GM12878 (cell line): Measurements from ENCODE around the gene PCDHB9. TPM values are rescaled to one million over a fixed set of nuclear protein-coding genes. Genes with fewer than 3 reads are reported as not detected.
"Not testable (repeated sequence)": the region's sequence is repeated elsewhere in the genome, so short reads cannot be mapped to it uniquely, and the experiment has no call there.

Experiments used
- ATAC-seq: fragments of 200-7000 bp; cut with Tn5 transposase; 3 replicates; pipeline ENCODE4 v1.9.1; 2020; ENCODE audit warnings: mild to moderate bottlenecking, moderate library complexity
- BruUV-seq: library from RNA; stranded (reverse); fragments of 400-500 nt; replicated peaks from 2 replicates; lab custom pipeline; 2021; lab: Mats Ljungman, UMichigan
- CTCF ChIA-PET: fragments of 300-600 bp; sonication (Branson Sonifier 250); formaldehyde crosslinking; extraction: SDS; loops from one replicate; lab custom pipeline; 2021; ENCODE audit warnings: inconsistent platforms; lab: Yijun Ruan, JAX
- POLR2A ChIA-PET: fragments of 350-600 bp; formaldehyde crosslinking; extraction: SDS; loops from one replicate; lab custom pipeline; 2021; ENCODE audit warnings: inconsistent platforms; lab: Charles Lee
- RAD21 ChIA-PET: fragments of 300-600 bp; sonication (Branson Sonifier 250); formaldehyde crosslinking; loops from one replicate; lab custom pipeline; 2023; ENCODE audit warnings: antibody characterized with exemption; ENCODE audit not compliant: unreplicated experiment; lab: Charles Lee
- SMC1A ChIA-PET: fragments of 300-600 bp; sonication (Branson Sonifier 250); formaldehyde crosslinking; loops from one replicate; lab custom pipeline; 2023; ENCODE audit not compliant: unreplicated experiment, uncharacterized antibody; lab: Charles Lee
- DNase-seq: peaks from one replicate; pipeline ENCODE4 v3.0.0-alpha.2; 2011; ENCODE audit warnings: low read depth, low spot score
- FAIRE-seq: peaks from 3 replicates; lab custom pipeline; 2011; peaks lifted over from hg19 to GRCh38; lab: Jason Lieb, UNC
- H2AFZ ChIP-seq: 2 replicates; pipeline ENCODE4 v1.6.0; 2011; ENCODE audit warnings: low read depth, low read length, control low read depth; ENCODE audit not compliant: control insufficient read depth
- H3K27ac ChIP-seq: 2 replicates; pipeline ENCODE4 v1.5.1; 2011; ENCODE audit warnings: control low read depth; ENCODE audit not compliant: control insufficient read depth, insufficient read depth
- H3K27me3 ChIP-seq, 2 experiments: replicated peaks in 1 of 2; 2 replicates each; pipeline versions ENCODE4 v1.6.0 to v1.6.1; 2011; ENCODE audit warnings: low read length in 1 of 2; ENCODE audit not compliant: control insufficient read depth in 2 of 2, insufficient read depth in 2 of 2
- H3K36me3 ChIP-seq, 2 experiments: 2 replicates each; pipeline ENCODE4 v1.5.1; 2011; ENCODE audit warnings: low read length in 1 of 2; ENCODE audit not compliant: control insufficient read depth in 2 of 2, insufficient read depth in 2 of 2
- H3K4me1 ChIP-seq: 2 replicates; pipeline ENCODE4 v1.6.1; 2011; ENCODE audit warnings: mild to moderate bottlenecking, low read length, moderate library complexity, mixed read lengths; ENCODE audit not compliant: control insufficient read depth, insufficient read depth
- H3K4me2 ChIP-seq: 2 replicates; pipeline ENCODE4 v1.6.0; 2011; ENCODE audit warnings: control low read depth; ENCODE audit not compliant: control insufficient read depth, insufficient read depth
- H3K4me3 ChIP-seq: fragments of 200-600 bp; sonication (generic); 2 replicates; pipeline ENCODE4 v1.5.1; 2016
- H3K79me2 ChIP-seq: 2 replicates; pipeline ENCODE4 v1.6.0; 2011; ENCODE audit warnings: low read length; ENCODE audit not compliant: control insufficient read depth, insufficient read depth
- H3K9ac ChIP-seq: 2 replicates; pipeline ENCODE4 v1.8.0; 2011; ENCODE audit warnings: low read length, control low read depth, mixed read lengths; ENCODE audit not compliant: control insufficient read depth, insufficient read depth
- H3K9me3 ChIP-seq: replicated peaks from 3 replicates; pipeline ENCODE4 v1.5.1; 2011; ENCODE audit warnings: mild to moderate bottlenecking, low read length; ENCODE audit not compliant: control insufficient read depth, insufficient read depth
- H4K20me1 ChIP-seq: 2 replicates; pipeline ENCODE4 v1.6.0; 2011; ENCODE audit not compliant: control insufficient read depth, insufficient read depth
- WGBS: methylation state at CpG from one replicate; pipeline ENCODE4 v1.1.6; 2016; ENCODE audit warnings: low lambda C conversion rate; ENCODE audit not compliant: insufficient replicate concordance, insufficient coverage; ENCODE audit errors: missing lambda C conversion rate; 5-methylcytosine and 5-hydroxymethylcytosine counted together
- in situ Hi-C: fragments of 300-500 bp; cut with MboI; formaldehyde crosslinking; loops from 9 replicates; pipeline ENCODE4 v1.14.3; 2018; ENCODE audit warnings: mixed read lengths
- intact Hi-C: fragments of 100-400 bp; cut with micrococcal nuclease; formaldehyde crosslinking; loops from one replicate; pipeline ENCODE4 v1.14.2; 2022; ENCODE audit not compliant: unreplicated experiment
- polyA plus RNA-seq, 11 experiments: library from polyadenylated mRNA; depleted of rRNA in 4 of 11; unstranded in 6 of 11; stranded (reverse) in 5 of 11; fragments of >200 nt; fragmentation: Nextera tagmentation in 4 of 11; fragmentation: Illumina TruSeq in 1 of 11; extraction: Ambion mirVana in 4 of 11; extraction: Trizol in 1 of 11; gene quantifications; 1 replicate in 1 of 11; 2 replicates in 10 of 11; pipeline versions ENCODE4 v1.2.1 to v1.2.3, GENCODE V29; 2011 to 2016; ENCODE audit warnings: inconsistent platforms in 2 of 11, missing spikeins in 2 of 11, low read depth in 1 of 11
- total RNA-seq, 4 experiments: library from RNA; depleted of rRNA in 3 of 4; stranded (reverse); fragments of >200 nt in 3 of 4; fragmentation: Illumina TruSeq in 1 of 4; extraction: Trizol in 1 of 4; gene quantifications; 2 replicates each; pipeline versions ENCODE4 v1.2.1 to v1.2.3, GENCODE V29; 2013 to 2021

PCDHB9 gene
- total and polyA plus RNA-seq, 10 of the 15 experiments (the other 5 are each of a cell fraction or from before 2014, with no cell fraction given), result 0.01 to 0.45 (median 0.13) TPM; not detected in 4

GRCh38 chr5:141188682-141189081, 1.7 kb downstream of the PCDHB9 start:
- H3K27ac ChIP-seq, DNase-seq, H3K4me2 ChIP-seq, RAD21 ChIA-PET, in situ Hi-C loops, H2AFZ ChIP-seq, H3K9ac ChIP-seq, H3K4me3 ChIP-seq, BruUV-seq, FAIRE-seq, H3K4me1 ChIP-seq, H3K79me2 ChIP-seq, H3K36me3 ChIP-seq, H3K27me3 ChIP-seq, CTCF ChIA-PET, H3K9me3 ChIP-seq, H4K20me1 ChIP-seq, ATAC-seq, POLR2A ChIA-PET, SMC1A ChIA-PET: not testable (repeated sequence)
- WGBS, result 84% methylated on average over 23 of the region's 37 CpGs
- intact Hi-C loops, result loop anchor here (10.0 kb wide), 1 partner anchor 376 kb away; no protein-coding TSS in a partner anchor

- H3K79me2 ChIP-seq, BruUV-seq, in situ Hi-C loops, SMC1A ChIA-PET, H3K4me1 ChIP-seq, H3K36me3 ChIP-seq, H3K9ac ChIP-seq, FAIRE-seq, DNase-seq, H3K4me2 ChIP-seq, H3K9me3 ChIP-seq, H3K27ac ChIP-seq, H3K27me3 ChIP-seq, ATAC-seq, POLR2A ChIA-PET, H3K4me3 ChIP-seq, H4K20me1 ChIP-seq, H2AFZ ChIP-seq, RAD21 ChIA-PET, CTCF ChIA-PET: not testable (repeated sequence)
- intact Hi-C loops, result loop anchor here (10.0 kb wide), 1 partner anchor 376 kb away; no protein-coding TSS in a partner anchor
- WGBS, result 66% methylated on average over 24 of the region's 35 CpGs
These were observed 2.2 kb downstream of the PCDHB9 start for GRCh38 chr5:141189131-141189530.
